ENCODE measurements around the gene TMEM243. TPM values are rescaled to one million over a fixed set of nuclear protein-coding genes. Genes with fewer than 3 reads are reported as not detected.

The TMEM243 gene
- total RNA-seq, 1 experiment from 2014 or later = 23.5 TPM

DNA sequence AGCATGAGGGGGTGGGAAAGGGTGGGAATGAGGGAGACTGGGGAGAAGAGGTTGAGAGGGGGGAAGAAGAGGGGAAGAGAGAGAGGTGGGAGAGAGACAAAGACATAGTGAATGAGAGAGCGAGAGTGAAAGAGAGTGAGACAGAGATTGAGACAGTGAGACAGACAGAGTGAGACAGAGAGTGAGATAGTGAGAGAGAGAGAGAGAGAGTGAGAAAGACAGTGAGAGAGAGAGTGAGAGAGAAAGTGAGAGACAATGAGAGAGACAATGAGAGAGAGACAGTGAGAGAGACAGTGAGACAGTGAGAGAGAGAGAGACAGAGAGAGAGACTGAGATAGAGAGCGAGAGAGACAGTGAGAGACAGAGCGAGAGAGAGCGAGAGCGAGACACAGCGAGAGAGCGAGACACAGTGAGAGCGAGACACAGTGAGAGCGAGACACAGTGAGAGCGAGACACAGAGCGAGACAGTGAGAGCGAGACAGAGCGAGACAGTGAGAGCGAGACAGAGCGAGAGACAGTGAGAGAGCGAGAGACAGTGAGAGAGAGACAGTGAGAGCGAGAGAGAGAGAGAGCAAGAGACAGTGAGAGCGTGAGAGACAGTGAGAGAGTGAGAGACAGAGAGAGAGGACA lies 10.1 kb downstream of the TMEM243 start:
- Histone ChIP-seq H3K4me1 (ENCODE audit: insufficient read depth, low read length) (no peaks in the 10 kb centered on the region), H2BK15ac (ENCODE audit: low read depth, low read length) (no peak overlapping the region), H3K27ac (ENCODE audit: insufficient read length, low read depth, low read length) (no peak overlapping the region), H2BK120ac (ENCODE audit: low read depth, low read length, poor library complexity, severe bottlenecking) (no peak overlapping the region), H3K4me2 (ENCODE audit: insufficient read depth, insufficient read length, low read length) (no peak overlapping the region), H3K4ac (ENCODE audit: low read depth, low read length) (no peak overlapping the region), H4K20me1 (ENCODE audit: control insufficient read depth, insufficient read depth, insufficient read length) (no peaks in the 10 kb centered on the region), H2AK5ac (ENCODE audit: insufficient read length, low read length) (no peak overlapping the region), H2BK20ac (ENCODE audit: low read depth, low read length, poor library complexity, severe bottlenecking) (no peak overlapping the region), H2BK5ac (ENCODE audit: insufficient read length, low read length) (no peak overlapping the region), H3K79me1 (ENCODE audit: insufficient read depth, low read depth, low read length, poor library complexity, severe bottlenecking) (peaks cover 9% of the 10 kb centered on the region), H3T11ph (ENCODE audit: low read length) (no peak overlapping the region), H3K79me2 (ENCODE audit: insufficient read depth, low read length) (peaks cover 5% of the 10 kb centered on the region; the same call in 1 of the 2 replicates), H4K91ac (ENCODE audit: insufficient read length, low read depth, low read length) (no peak overlapping the region), H4K5ac (ENCODE audit: insufficient read length, low read depth, low read length) (no peak overlapping the region), H2AFZ (ENCODE audit: low read length) (no peak overlapping the region), H3K56ac (ENCODE audit: insufficient read length, low read depth, low read length) (no peak overlapping the region), H3K18ac (ENCODE audit: insufficient read length, low read depth, low read length) (no peak overlapping the region), H3K23me2 (ENCODE audit: insufficient read length, low read depth, low read length, poor library complexity, severe bottlenecking) (no peaks in the 10 kb centered on the region), H3K9ac (ENCODE audit: extremely low read depth, insufficient read length, low read length) (no peak overlapping the region), H3K14ac (ENCODE audit: insufficient read depth, low read length) (no peak overlapping the region), H2BK12ac (ENCODE audit: insufficient read length, low read depth, low read length) (no peak overlapping the region), H4K8ac (replicated peaks; ENCODE audit: insufficient read length, low read depth, low read length) (no peak overlapping the region), H3K23ac (ENCODE audit: insufficient read length, low read depth, low read length) (no peak overlapping the region), H3K9me3 (ENCODE audit: control insufficient read depth, low read depth, low read length) (peaks cover 13% of the 10 kb centered on the region), H3K27me3 (ENCODE audit: insufficient read depth, low read length) (no peaks in the 10 kb centered on the region)
- H3K27me3 Mint-ChIP-seq (ENCODE audit: low read depth) = no peaks in the 10 kb centered on the region
- H3K4me3 Mint-ChIP-seq = no peak overlapping the region
- H3K27ac Mint-ChIP-seq = peak overlapping the region in 1 of 3 experiments; percentile 3; a peak in 3 of 7 replicates
- no peak for DNase-seq
- peaks cover 50 to 62% (median 51%) of the 10 kb centered on the region in 3 experiments for H3K36me3 Mint-ChIP-seq (ENCODE audit: insufficient read depth in 1 of 3, low read depth in 3 of 3)
- TF ChIP-seq, protein P1, sequence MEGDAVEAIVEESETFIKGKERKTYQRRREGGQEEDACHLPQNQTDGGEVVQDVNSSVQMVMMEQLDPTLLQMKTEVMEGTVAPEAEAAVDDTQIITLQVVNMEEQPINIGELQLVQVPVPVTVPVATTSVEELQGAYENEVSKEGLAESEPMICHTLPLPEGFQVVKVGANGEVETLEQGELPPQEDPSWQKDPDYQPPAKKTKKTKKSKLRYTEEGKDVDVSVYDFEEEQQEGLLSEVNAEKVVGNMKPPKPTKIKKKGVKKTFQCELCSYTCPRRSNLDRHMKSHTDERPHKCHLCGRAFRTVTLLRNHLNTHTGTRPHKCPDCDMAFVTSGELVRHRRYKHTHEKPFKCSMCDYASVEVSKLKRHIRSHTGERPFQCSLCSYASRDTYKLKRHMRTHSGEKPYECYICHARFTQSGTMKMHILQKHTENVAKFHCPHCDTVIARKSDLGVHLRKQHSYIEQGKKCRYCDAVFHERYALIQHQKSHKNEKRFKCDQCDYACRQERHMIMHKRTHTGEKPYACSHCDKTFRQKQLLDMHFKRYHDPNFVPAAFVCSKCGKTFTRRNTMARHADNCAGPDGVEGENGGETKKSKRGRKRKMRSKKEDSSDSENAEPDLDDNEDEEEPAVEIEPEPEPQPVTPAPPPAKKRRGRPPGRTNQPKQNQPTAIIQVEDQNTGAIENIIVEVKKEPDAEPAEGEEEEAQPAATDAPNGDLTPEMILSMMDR (conservative IDR thresholded peaks at IDR 0.05) = no peak
- 100% methylated on average over 1 of the region's 18 CpGs for WGBS (ENCODE audit: extremely low coverage, insufficient read length, low lambda C conversion rate)
- peaks cover 7% of the 10 kb centered on the region in 2 experiments for H3K4me1 Mint-ChIP-seq
- H3K9me3 Mint-ChIP-seq = peaks cover 35 to 36% of the 10 kb centered on the region in 2 experiments
